ENCODE measurements around the gene TOX2.

Gene TOX2

GRCh38 chr20:43941476-43942200 lies 27.0 kb downstream of the TOX2 start:
- Histone ChIP-seq H3K27ac (peak overlapping the region; percentile 61), H3K27me3 (replicated peaks) (no peaks in the 10 kb centered on the region), H3K36me3 (replicated peaks) (no peaks in the 10 kb centered on the region), H3K4me3 (ENCODE audit: low read depth, low read length) (no peak overlapping the region)
- no peak for TF ChIP-seq CTCF (IDR thresholded peaks at IDR 0.05; ENCODE audit: low read depth, low read length, missing control alignments)
- no peak for DNase-seq
- in situ Hi-C loops (cut with HindIII; ENCODE audit: low pct_ligation_motif_present, low sequenced_read_pairs) = no loop called here

GRCh38 chr20:43942201-43942590 lies 27.5 kb downstream of the TOX2 start:
- DNase-seq = no peak
- no peaks in the 10 kb centered on the region for H3K36me3 ChIP-seq (replicated peaks)
- H3K4me3 ChIP-seq (ENCODE audit: low read depth, low read length) = no peak overlapping the region
- no peak for TF ChIP-seq CTCF (IDR thresholded peaks at IDR 0.05; ENCODE audit: low read depth, low read length, missing control alignments)
- H3K27me3 ChIP-seq (replicated peaks) = no peaks in the 10 kb centered on the region
- H3K27ac ChIP-seq = peak overlapping the region; percentile 61
- in situ Hi-C loops (cut with HindIII; ENCODE audit: low pct_ligation_motif_present, low sequenced_read_pairs) = no loop called here

- no peaks in the 10 kb centered on the region for H3K27me3 ChIP-seq (replicated peaks)
- no peaks in the 10 kb centered on the region for H3K36me3 ChIP-seq (replicated peaks)
- H3K4me3 ChIP-seq (ENCODE audit: low read depth, low read length) = no peak overlapping the region
- in situ Hi-C loops (cut with HindIII; ENCODE audit: low pct_ligation_motif_present, low sequenced_read_pairs) = no loop called here
- no peak for TF ChIP-seq CTCF (IDR thresholded peaks at IDR 0.05; ENCODE audit: low read depth, low read length, missing control alignments)
- peak overlapping the region; percentile 61 for H3K27ac ChIP-seq
- peak; percentile 71 for DNase-seq
Observed at GRCh38 chr20:43942667-43943285, 28.1 kb downstream of the TOX2 start.

- TF ChIP-seq CTCF (IDR thresholded peaks at IDR 0.05; ENCODE audit: low read depth, low read length, missing control alignments) = no peak
- H3K27ac ChIP-seq = no peak overlapping the region
- in situ Hi-C loops (cut with HindIII; ENCODE audit: low pct_ligation_motif_present, low sequenced_read_pairs) = no loop called here
- H3K4me3 ChIP-seq (ENCODE audit: low read depth, low read length) = no peak overlapping the region
- no peaks in the 10 kb centered on the region for H3K27me3 ChIP-seq (replicated peaks)
- no peak for DNase-seq
- no peaks in the 10 kb centered on the region for H3K36me3 ChIP-seq (replicated peaks)
Observed at GRCh38 chr20:43943725-43944124, 29.1 kb downstream of the TOX2 start.

- no peak overlapping the region for H3K27ac ChIP-seq
- TF ChIP-seq CTCF (IDR thresholded peaks at IDR 0.05; ENCODE audit: low read depth, low read length, missing control alignments) = no peak
- in situ Hi-C loops (cut with HindIII; ENCODE audit: low pct_ligation_motif_present, low sequenced_read_pairs) = no loop called here
- no peaks in the 10 kb centered on the region for H3K36me3 ChIP-seq (replicated peaks)
- no peak for DNase-seq
- H3K27me3 ChIP-seq (replicated peaks) = no peaks in the 10 kb centered on the region
- H3K4me3 ChIP-seq (ENCODE audit: low read depth, low read length) = no peak overlapping the region
Observed at GRCh38 chr20:43944653-43945235, 30.1 kb downstream of the TOX2 start.
